ENCODE data around the gene FANCB. TPM values are rescaled to one million over a fixed set of nuclear protein-coding genes. Genes with fewer than 3 reads are reported as not detected.
A peak's percentile ranks its signal among the peaks of the same experiment; 100 is the strongest.

The FANCB gene
- total RNA-seq, 6 experiments from 2014 or later: 0.09 to 0.99 (median 0.27) TPM

- ATAC-seq: no peak
- Histone ChIP-seq H3K4me1 (no peaks in the 10 kb centered on the region), H3K27ac (no peak overlapping the region), H3K36me3 (no peaks in the 10 kb centered on the region), H3K9me3 (no peaks in the 10 kb centered on the region), H3K4me3 (no peak overlapping the region), H3K27me3 (no peaks in the 10 kb centered on the region)
- TF ChIP-seq CTCF (IDR thresholded peaks at IDR 0.05): no peak
- TF ChIP-seq POLR2A (IDR thresholded peaks at IDR 0.05): no peak
- DNase-seq: no peak
- intact Hi-C loops (cut with DNase I): no loop called here
Measured at GRCh38 chrX:14883826-14884225, 11.0 kb upstream of the FANCB start.

- WGBS (ENCODE audit: insufficient coverage, low coverage, low lambda C conversion rate, missing lambda C conversion rate): 64% methylated on average over 7 of the region's 7 CpGs
- ATAC-seq: no peak
- intact Hi-C loops (cut with DNase I): no loop called here
Measured at GRCh38 chrX:14875624-14876023, 2.8 kb upstream of the FANCB start.

GRCh38 chrX:14873676-14874049, 794 bp upstream of the FANCB start:
- peaks cover 0 to 4% (median 0%) of the 10 kb centered on the region in 4 donors for H3K4me1 ChIP-seq
- H3K4me3 ChIP-seq: peak overlapping the region; percentile 52 to 72 (median 59)
- TF ChIP-seq POLR2A (IDR thresholded peaks at IDR 0.05): no peak
- no peak for TF ChIP-seq CTCF (IDR thresholded peaks at IDR 0.05)
- ATAC-seq (no peak), DNase-seq (no peak)
- intact Hi-C loops (cut with DNase I): no loop called here
- H3K36me3 ChIP-seq: no peaks in the 10 kb centered on the region
- WGBS (ENCODE audit: insufficient coverage, low coverage, low lambda C conversion rate, missing lambda C conversion rate): 29% methylated on average over 3 of the region's 8 CpGs
- no peaks in the 10 kb centered on the region for H3K9me3 ChIP-seq
- H3K27ac ChIP-seq: peak overlapping the region; percentile 52 to 77 (median 58)
- H3K27me3 ChIP-seq: no peaks in the 10 kb centered on the region

More at GRCh38 chrX:14875624-14876023, 2.8 kb upstream of the FANCB start:
- no peaks in the 10 kb centered on the region for H3K36me3 ChIP-seq
- H3K27ac ChIP-seq: no peak overlapping the region
- DNase-seq: no peak
- H3K4me1 ChIP-seq: peaks cover 0 to 4% (median 0%) of the 10 kb centered on the region in 4 donors
- TF ChIP-seq CTCF (IDR thresholded peaks at IDR 0.05) (no peak), POLR2A (IDR thresholded peaks at IDR 0.05) (no peak)
- no peak overlapping the region for H3K4me3 ChIP-seq
- no peaks in the 10 kb centered on the region for H3K27me3 ChIP-seq
- H3K9me3 ChIP-seq: no peaks in the 10 kb centered on the region

- DNase-seq (no peak), ATAC-seq (no peak)
- Histone ChIP-seq H3K4me3 (peak overlapping the region in 2 of 3 donors; percentile 32 to 72), H3K27me3 (no peaks in the 10 kb centered on the region), H3K9me3 (no peaks in the 10 kb centered on the region), H3K36me3 (no peaks in the 10 kb centered on the region), H3K27ac (no peak overlapping the region), H3K4me1 (peaks cover 0 to 4% (median 0%) of the 10 kb centered on the region in 4 donors)
- TF ChIP-seq POLR2A (IDR thresholded peaks at IDR 0.05) (no peak), CTCF (IDR thresholded peaks at IDR 0.05) (no peak)
- WGBS (ENCODE audit: insufficient coverage, low coverage, low lambda C conversion rate, missing lambda C conversion rate): 28% methylated on average over 7 of the region's 7 CpGs
- intact Hi-C loops (cut with DNase I): no loop called here
Measured at GRCh38 chrX:14872355-14872754, 514 bp downstream of the FANCB start.

- DNase-seq (no peak), ATAC-seq (no peak)
- peaks cover 0 to 4% (median 0%) of the 10 kb centered on the region in 4 donors for H3K4me1 ChIP-seq
- TF ChIP-seq POLR2A (IDR thresholded peaks at IDR 0.05) (no peak), CTCF (IDR thresholded peaks at IDR 0.05) (no peak)
- intact Hi-C loops (cut with DNase I): no loop called here
- no peaks in the 10 kb centered on the region for H3K9me3 ChIP-seq
- no peak overlapping the region for H3K27ac ChIP-seq
- H3K36me3 ChIP-seq: no peaks in the 10 kb centered on the region
- H3K4me3 ChIP-seq: no peak overlapping the region
- H3K27me3 ChIP-seq: no peaks in the 10 kb centered on the region
- 35% methylated on average over 1 of the region's 1 CpG for WGBS (ENCODE audit: insufficient coverage, low coverage, low lambda C conversion rate, missing lambda C conversion rate)
Measured at GRCh38 chrX:14871767-14872166, 1.1 kb downstream of the FANCB start.
